K562 (cell line): ENCODE results near the gene SEPTIN8. TPM values are rescaled to one million over a fixed set of nuclear protein-coding genes. Genes with fewer than 3 reads are reported as not detected.

Experiments used
- ADNP ChIP-seq: fragments of 200-800 bp; sonication (Bioruptor generic); IDR thresholded peaks from 2 replicates; pipeline ENCODE4 v1.6.1; 2016; ENCODE audit warnings: missing genetic modification characterization, missing compliant biosample characterization
- ARHGAP35 ChIP-seq: fragments of 450-650 bp; IDR thresholded peaks from 2 replicates; pipeline ENCODE4 v1.6.1; 2018; ENCODE audit not compliant: partially characterized antibody
- ASH1L ChIP-seq: fragments of 450-650 bp; IDR thresholded peaks from 2 replicates; pipeline ENCODE4 v1.6.1; 2018; ENCODE audit warnings: borderline replicate concordance, mild to moderate bottlenecking, low read depth; ENCODE audit not compliant: partially characterized antibody
- ATF7 ChIP-seq: fragments of 450-650 bp; IDR thresholded peaks from 2 replicates; pipeline ENCODE4 v1.7.1; 2014; ENCODE audit warnings: mild to moderate bottlenecking, moderate library complexity
- BCOR ChIP-seq: fragments of 450-650 bp; IDR thresholded peaks from 2 replicates; pipeline ENCODE4 v1.6.1; 2016
- CBFA2T3 ChIP-seq: fragments of 450-650 bp; IDR thresholded peaks from 2 replicates; pipeline ENCODE4 v1.6.1; 2017
- CTBP1 ChIP-seq: fragments of 450-650 bp; IDR thresholded peaks from 2 replicates; pipeline ENCODE4 v1.6.1; 2016; ENCODE audit warnings: borderline replicate concordance
- EHMT2 ChIP-seq: fragments of 450-650 bp; IDR thresholded peaks from 2 replicates; pipeline ENCODE4 v1.6.1; 2018; ENCODE audit warnings: antibody characterized with exemption
- ELK3 ChIP-seq: fragments of 450-650 bp; formaldehyde crosslinking; IDR thresholded peaks from 2 replicates; pipeline ENCODE4 v1.4.0; 2020; ENCODE audit warnings: mild to moderate bottlenecking
- FIP1L1 ChIP-seq: fragments of 200-400 bp; formaldehyde crosslinking; IDR thresholded peaks from 2 replicates; pipeline ENCODE4 v1.6.1; 2018; ENCODE audit warnings: mild to moderate bottlenecking, low read depth, low read length; ENCODE audit not compliant: poor library complexity, severe bottlenecking
- HLTF ChIP-seq: fragments of 450-650 bp; IDR thresholded peaks from 2 replicates; pipeline ENCODE4 v1.6.1; 2016
- HMG20B ChIP-seq: fragments of 250-450 bp; sonication (Bioruptor Pico); IDR thresholded peaks from 2 replicates; pipeline ENCODE4 v1.5.0; 2021; ENCODE audit warnings: mild to moderate bottlenecking
- MBD2 ChIP-seq: sonication (generic); IDR thresholded peaks from 2 replicates; pipeline ENCODE4 v1.6.1; 2016; ENCODE audit warnings: low read depth, borderline replicate concordance
- MCM3 ChIP-seq: fragments of 450-650 bp; IDR thresholded peaks from 2 replicates; pipeline ENCODE4 v1.6.1; 2016
- MLLT1 ChIP-seq, 2 experiments: fragments of 450-650 bp; IDR thresholded peaks; 2 replicates each; pipeline ENCODE4 v1.6.1; 2016
- NEUROD1 ChIP-seq: fragments of 150-350 bp; IDR thresholded peaks from 2 replicates; pipeline ENCODE4 v1.6.1; 2014; ENCODE audit warnings: borderline replicate concordance, low read length, low read depth; ENCODE audit not compliant: partially characterized antibody
- NFE2 ChIP-seq: IDR thresholded peaks from 2 replicates; pipeline ENCODE4 v1.6.1; 2014; ENCODE audit warnings: antibody characterized with exemption, low read depth
- POLR2A ChIP-seq: fragments of 450-650 bp; conservative IDR thresholded peaks from 2 replicates; pipeline ENCODE4 v1.6.1; 2016
- POLR2B ChIP-seq: fragments of 450-650 bp; IDR thresholded peaks from 2 replicates; pipeline ENCODE4 v1.6.1; 2018; ENCODE audit warnings: low read depth; ENCODE audit not compliant: partially characterized antibody
- TRIM25 ChIP-seq: fragments of 450-650 bp; IDR thresholded peaks from 2 replicates; pipeline ENCODE4 v1.7.0; 2016; ENCODE audit warnings: borderline replicate concordance
- ZBTB34 ChIP-seq: fragments of 250-450 bp; sonication (Bioruptor Pico); IDR thresholded peaks from 2 replicates; pipeline ENCODE4 v1.8.0; 2021; ENCODE audit warnings: mild to moderate bottlenecking, moderate library complexity
- ZEB2 ChIP-seq: fragments of 450-650 bp; IDR thresholded peaks from 2 replicates; pipeline ENCODE4 v1.6.1; 2016
- ZNF431 ChIP-seq: sonication (generic); formaldehyde crosslinking; IDR thresholded peaks from 2 replicates; pipeline ENCODE4 v1.8.0; 2022; ENCODE audit warnings: mild to moderate bottlenecking, missing genetic modification reagents
- ZNF449 ChIP-seq: fragments of 250-450 bp; sonication (Bioruptor Pico); IDR thresholded peaks from 2 replicates; pipeline ENCODE4 v1.8.0; 2022; ENCODE audit warnings: moderate library complexity, mild to moderate bottlenecking, inconsistent platforms
- polyA plus RNA-seq, 8 experiments: library from polyadenylated mRNA; depleted of rRNA in 4 of 8; stranded (reverse) in 5 of 8; unstranded in 3 of 8; fragments of >200 nt; fragmentation: Nextera tagmentation in 2 of 8; fragmentation: Illumina TruSeq in 1 of 8; extraction: Ambion mirVana in 2 of 8; extraction: Trizol in 1 of 8; gene quantifications; 2 replicates each; pipeline versions ENCODE4 v1.2.1 to v1.2.3, GENCODE V29; 2011 to 2014; ENCODE audit warnings: inconsistent platforms in 1 of 8, missing spikeins in 1 of 8
- total RNA-seq, 7 experiments: library from RNA; depleted of rRNA in 6 of 7; stranded (reverse); fragments of >200 nt in 6 of 7; fragmentation: Illumina TruSeq in 2 of 7; extraction: Trizol in 2 of 7; gene quantifications; 2 replicates each; pipeline versions ENCODE4 v1.2.1 to v1.2.3, GENCODE V29; 2011 to 2021; ENCODE audit warnings: low replicate concordance in 1 of 7

SEPTIN8 gene
- total and polyA plus RNA-seq, 9 of the 15 experiments (the other 6 are each of a cell fraction or from before 2014, with no cell fraction given): 19.3 to 142 (median 101) TPM

- TF ChIP-seq EHMT2: no peak
- TF ChIP-seq ASH1L: no peak
- no peak for TF ChIP-seq MLLT1 (IDR thresholded peaks at IDR 0.05)
- TF ChIP-seq ZNF431 (CRISPR knock-in tag): no peak
- TF ChIP-seq HMG20B: no peak
- TF ChIP-seq HLTF: no peak
- TF ChIP-seq NFE2: no peak
- no peak for TF ChIP-seq ZNF449 (CRISPR knock-in tag)
- peak; percentile 68 for TF ChIP-seq POLR2B
- TF ChIP-seq MCM3: no peak
- peak; percentile 61; the same call in 1 of the 2 replicates for TF ChIP-seq ATF7
- peak; percentile 36; the same call in 1 of the 2 replicates for TF ChIP-seq ZEB2
- no peak for TF ChIP-seq TRIM25
- no peak for TF ChIP-seq ARHGAP35
- no peak for TF ChIP-seq NEUROD1
- no peak for TF ChIP-seq ZBTB34 (CRISPR knock-in tag)
- peak; percentile 91 for TF ChIP-seq CTBP1
- no peak for TF ChIP-seq BCOR
- TF ChIP-seq ADNP: no peak
- TF ChIP-seq ELK3 (CRISPR knock-in tag): no peak
- no peak for TF ChIP-seq CBFA2T3
- TF ChIP-seq POLR2A: peak; percentile 52; the same call in 1 of the 2 replicates
- no peak for TF ChIP-seq MBD2
- peak; percentile 51 for TF ChIP-seq FIP1L1
These were observed 39.9 kb downstream of the SEPTIN8 start, which contains the start of gene KIF3A (continued) for GRCh38 chr5:132736853-132737833.
